HG02763 (cell line): ENCODE measurements around the gene OR4D1.

Source experiments
- ATAC-seq: cut with Tn5 transposase; IDR thresholded peaks from one replicate; pipeline ENCODE4 v1.9.1; 2021; ENCODE audit warnings: mild to moderate bottlenecking, moderate library complexity; ENCODE audit not compliant: unreplicated experiment

OR4D1 gene

DNA sequence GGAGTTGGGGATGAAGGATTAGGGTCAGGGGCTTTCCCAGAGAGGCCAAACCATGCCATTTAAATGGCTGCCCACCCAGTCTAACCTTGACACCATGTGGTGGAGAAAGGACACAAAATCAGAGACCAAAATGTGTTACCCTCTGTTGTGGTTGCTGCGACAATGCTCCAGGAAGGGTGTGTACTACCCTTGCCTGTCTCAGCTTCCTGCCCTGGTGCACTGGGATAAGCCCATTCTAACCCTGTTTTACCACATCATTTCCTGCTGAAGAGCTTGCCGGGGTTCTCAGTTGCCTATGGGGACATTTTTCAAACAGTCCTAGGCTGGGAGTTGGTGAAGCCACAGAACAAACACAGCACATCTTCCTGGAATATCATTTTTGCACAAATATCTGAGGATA lies 4.9 kb downstream of the OR4D1 start:
- ATAC-seq = no peak

DNA sequence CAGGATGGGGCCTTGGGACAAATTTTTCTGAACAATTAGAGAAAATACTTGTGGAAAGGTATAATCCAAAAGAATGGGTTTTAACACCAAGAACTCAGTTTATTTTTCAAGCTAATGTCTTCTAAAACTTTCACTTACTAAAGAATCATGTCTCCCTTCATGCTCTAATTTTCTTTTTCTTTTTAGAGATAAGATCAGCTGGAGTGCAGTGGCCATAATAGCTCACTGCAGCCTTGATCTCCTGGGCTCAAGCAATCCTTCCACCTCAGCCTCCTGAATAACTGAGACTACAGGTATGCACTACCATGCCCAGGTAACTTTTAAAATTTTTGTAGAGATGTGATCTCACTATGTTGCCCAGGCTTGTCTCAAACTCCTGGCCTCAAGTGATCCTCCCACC lies 5.5 kb downstream of the OR4D1 start:
- no peak for ATAC-seq

DNA sequence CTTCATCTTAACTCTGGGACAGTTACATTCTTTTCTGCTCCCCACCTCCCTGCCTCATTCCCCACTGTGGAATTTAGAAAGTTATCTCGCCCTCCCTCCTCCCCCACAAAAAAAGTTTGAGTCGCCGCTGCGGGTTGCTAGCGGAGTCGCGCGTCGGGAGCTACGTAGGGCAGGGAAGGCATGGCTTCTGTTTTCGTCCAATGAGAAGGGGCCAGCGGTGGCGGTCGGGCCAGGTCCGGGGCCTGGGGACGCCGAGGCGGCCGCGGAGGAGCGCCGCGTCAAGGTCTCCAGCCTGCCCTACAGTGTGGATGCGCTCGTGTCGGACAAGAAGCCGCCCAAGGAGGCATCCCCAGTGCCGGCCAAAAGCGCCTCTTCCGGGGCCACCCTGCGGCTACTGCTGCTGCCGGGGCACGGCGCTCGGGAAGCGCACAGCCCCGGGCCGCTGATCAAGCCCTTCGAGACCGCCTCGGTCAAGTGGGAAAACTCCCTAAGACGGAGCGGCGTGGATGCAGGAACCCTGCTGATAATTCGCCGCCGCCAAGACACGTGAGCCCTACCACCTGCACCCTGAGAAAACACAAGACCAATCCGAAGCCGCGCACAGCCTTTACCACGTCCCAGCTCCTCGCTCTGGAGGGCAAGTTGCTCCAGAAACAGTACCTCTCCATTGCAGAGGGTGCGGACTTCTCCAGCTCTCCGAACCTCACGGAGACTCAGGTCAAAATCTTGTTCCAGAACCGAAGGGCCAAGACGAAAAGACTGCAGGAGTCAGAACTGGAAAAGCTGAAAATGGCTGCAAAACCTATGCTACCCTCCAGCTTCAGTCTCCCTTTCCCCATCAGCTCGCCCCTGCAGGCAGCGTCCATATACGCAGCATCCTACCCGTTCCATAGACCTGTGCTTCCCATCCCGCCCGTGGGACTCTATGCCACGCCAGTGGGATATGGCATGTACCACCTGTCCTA lies 8.9 kb downstream of the OR4D1 start:
- ATAC-seq = no peak

DNA sequence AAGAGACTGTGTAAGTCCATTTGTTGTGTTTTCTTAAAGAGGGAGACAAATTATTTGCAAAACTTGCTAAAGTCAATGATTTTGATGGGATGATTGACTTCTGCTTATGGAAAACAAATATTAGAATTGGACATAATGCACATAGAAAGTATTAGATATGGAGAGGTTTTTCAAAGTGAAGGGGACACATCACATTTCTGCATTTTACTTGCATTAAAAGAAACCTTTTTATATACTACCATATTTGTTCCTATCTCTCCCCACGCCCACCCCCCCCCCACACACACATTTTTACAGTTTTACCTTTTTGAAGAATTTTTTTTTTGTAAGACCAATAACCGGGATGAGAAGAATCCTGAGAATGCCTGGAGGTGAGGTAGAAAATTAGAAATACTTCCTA lies 10.0 kb downstream of the OR4D1 start:
- no peak for ATAC-seq

DNA sequence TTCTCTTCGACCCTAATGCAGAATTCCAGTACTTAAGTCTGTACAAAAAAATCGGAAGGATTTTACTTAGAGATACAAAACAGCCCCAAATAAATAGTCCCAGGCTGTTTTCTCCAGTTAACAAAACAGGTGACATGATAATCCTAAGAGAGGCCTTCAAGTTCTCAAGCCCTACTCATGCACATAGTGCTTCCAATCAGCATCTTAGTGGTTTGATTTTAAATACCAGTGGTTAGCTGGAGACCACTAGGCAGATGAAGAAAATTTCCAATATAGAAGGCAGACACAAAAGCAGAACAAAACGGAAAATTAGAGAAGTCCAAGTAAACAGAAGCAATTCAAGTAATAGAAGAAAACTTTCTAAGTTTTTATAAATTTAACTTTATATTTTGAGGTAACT lies 13.4 kb downstream of the OR4D1 start:
- no peak for ATAC-seq

DNA sequence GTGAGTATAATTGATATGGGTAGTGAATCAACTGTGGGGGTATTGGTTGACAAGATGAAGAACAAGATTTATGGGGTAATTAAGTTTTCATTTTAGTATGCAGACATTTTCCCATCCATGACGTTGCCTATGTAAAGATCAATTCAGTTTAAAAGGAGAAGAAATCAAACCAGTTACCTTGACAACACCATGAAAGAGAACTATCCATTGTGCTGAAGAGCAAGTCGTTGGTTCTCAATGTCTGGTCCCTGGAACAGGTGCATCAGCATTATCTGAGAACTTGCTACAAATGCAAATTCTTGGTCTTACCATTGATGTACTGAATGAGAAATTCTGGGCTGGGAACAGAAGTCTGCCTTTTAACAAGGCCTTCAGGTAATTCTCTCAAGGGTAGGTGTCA lies 17.8 kb downstream of the OR4D1 start:
- ATAC-seq = no peak

DNA sequence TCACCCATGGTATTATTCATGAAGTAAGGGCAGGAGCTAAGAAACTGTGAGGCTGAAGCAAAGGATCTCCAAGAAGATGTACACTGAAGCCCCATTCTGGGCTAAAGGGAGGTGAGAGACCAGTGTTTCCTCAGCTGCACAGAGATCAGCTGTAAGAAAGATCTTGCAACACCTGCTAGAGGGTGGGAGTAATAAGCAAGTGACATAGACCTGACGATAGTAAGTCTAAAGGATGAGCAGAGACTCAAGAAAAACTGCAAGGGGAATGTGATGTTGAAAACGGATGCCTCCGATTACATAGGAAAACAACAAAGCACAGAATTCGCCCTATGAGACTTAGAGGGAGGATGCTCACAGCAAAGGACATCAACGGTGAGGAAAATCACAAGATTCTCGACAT lies 18.5 kb downstream of the OR4D1 start, which contains the start of gene OR4D2:
Gene OR4D2, plus strand, starts transcription at position 301 of the 400 bp plus-strand sequence. CDS start 2,674 bp downstream, outside the sequence.
- ATAC-seq = no peak

DNA sequence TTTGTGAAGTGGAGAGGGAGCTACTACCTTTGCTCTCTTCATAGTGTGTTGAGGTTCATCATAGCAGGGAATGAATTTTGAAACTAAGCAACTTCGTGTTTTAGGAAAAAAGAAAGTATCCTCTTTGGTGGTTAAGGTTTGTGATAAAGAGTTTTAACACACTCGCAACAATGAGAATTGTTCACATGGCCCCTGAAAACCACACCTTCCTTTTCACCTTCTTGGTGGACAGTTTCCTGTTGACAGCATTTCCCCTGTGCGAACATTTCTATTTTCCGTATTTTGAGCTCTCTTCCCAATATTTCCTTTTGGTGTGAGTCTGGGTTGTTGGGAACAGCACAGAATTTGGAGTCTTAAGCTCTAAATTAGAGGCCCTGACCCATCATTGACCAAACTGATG lies 22.4 kb downstream of the OR4D1 start:
- no peak for ATAC-seq

DNA sequence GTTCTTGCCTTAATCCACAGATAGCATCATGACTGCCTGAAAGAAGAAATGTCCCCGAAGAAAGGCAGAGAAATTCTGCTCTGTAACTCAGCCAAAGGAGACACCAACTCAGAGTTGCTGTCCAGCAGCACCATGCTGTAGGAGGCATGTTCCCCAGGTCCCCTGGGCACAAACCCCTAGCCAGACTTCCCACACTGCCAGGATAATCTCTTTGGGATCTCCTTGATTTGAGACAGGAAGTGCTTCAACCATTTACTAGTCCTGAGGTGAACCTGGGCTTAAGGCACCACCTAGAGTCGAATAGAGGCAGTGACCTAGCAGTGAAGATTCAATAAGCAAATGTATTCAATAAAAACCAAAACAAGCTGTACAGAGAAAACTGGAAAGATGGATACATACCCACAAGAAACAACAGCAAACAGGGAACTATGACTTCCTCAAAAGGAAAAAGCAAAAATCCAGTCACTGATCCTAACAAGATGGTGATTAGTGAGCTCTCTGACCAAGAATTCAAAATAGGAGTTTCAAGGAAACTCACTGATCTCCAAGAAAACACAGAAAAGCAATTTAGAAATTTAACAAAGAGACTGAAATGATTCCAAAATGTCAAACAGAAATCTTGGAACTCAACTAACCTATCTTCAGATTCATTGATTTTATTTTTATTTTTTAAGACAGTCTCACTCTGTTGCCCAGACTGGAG lies 24.3 kb downstream of the OR4D1 start:
- no peak for ATAC-seq

DNA sequence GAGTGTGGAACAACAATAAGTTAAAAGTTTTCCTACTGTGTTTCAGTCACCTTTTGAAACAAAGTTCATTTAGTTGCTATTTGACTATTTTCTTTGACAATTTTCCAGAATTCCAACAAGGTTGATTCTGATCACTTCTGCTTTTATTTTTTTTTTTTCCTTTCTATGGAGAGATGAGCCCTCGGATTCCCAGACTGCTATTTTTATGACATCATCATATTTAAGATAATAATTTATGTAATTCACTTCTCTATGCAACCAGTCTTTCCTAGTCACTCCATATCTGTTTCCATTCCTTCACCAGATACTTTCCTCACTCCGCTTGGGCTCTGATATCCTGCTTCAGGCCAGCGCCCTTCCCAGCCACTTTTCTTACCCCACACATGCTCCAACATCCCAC lies 26.7 kb downstream of the OR4D1 start:
- no peak for ATAC-seq

DNA sequence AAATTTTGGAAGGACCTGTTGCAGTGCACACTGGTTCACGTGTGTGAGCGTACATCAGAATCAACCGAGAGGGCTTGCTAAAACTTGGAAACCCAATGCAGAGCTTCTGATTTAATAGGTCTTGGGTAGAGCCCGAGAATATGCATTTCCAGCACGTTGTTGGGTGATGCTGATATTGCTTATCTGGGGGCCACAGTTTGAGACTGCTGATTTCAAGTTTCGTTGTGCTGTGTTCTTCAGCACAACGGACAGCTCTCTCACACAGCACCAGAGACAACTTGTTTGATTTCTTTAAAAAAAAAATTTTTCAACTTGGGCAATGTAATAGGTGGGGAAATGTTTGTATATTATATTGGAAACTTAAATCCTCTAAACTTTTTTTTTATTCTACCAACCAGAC lies 28.0 kb downstream of the OR4D1 start:
- ATAC-seq = no peak

DNA sequence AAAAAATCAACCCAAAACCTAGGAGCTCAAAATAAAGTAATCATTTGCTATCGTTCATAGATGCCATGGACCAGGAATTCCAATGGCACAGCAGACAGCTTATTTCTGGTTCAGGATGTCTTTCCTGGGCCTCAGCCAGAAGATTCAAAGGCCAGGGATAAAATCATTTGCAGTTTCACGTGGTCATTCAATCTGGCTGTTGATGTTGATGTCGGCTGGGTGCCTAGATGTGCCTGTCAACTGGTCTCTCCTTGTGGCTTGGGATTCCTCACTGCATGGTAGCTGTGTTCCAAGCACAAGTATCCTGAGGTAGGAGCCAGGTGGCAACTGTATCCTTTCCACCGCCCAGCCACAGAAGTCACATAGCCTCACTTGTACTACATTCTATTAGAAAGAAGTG lies 33.6 kb downstream of the OR4D1 start:
- ATAC-seq = no peak

DNA sequence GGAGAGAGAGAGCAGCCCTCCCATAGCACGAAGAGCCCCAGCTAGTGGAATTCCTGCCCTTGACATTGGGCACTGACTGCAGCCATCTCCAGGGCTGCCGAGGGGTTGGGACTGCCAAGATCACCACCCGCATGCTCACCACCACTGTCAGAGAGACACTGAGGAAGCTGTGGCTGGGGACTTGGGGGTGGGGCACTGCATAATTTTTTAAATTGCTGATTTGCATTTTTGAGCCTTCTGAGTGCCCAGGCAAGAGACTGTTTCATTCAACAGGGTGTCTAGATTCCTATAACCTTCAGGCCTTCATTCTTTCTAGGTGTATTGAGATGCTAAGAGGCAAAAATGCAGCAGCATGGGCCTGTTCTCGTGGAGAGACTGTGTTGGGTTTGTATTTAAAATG lies 35.3 kb downstream of the OR4D1 start:
- ATAC-seq = no peak

DNA sequence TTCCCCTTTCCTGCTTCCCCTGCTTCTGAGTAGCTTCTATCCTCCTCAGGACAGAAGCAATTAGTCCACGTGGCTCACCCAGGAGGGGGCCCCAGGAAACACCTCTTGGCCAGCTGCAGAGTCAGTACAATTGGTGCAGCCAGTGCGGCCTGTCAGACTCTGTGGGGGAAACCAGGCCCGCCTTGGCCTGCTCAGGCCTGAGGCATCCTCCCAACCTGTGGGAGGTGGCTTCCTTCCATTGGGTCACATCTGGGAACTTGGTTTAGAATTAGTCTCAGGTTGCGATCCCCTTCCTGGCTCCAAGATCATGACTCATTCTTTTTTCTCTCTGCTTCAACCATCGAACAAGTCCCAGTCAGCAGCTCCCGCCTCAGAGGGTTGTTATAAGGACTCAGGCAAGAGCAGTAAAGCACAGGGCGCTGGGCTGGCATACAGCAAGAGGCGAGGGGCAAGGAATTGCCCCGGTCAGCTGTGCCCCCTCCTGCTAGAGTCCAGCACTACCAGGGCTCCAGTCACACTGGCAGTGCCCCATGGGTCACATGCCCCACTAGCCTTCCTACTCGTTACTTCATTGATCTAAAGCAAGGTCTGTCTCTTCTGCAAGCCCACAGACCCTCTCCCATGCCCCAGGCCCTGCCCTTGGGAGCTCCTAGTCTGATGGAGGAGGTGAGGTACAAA lies 36.3 kb downstream of the OR4D1 start:
- ATAC-seq = no peak

DNA sequence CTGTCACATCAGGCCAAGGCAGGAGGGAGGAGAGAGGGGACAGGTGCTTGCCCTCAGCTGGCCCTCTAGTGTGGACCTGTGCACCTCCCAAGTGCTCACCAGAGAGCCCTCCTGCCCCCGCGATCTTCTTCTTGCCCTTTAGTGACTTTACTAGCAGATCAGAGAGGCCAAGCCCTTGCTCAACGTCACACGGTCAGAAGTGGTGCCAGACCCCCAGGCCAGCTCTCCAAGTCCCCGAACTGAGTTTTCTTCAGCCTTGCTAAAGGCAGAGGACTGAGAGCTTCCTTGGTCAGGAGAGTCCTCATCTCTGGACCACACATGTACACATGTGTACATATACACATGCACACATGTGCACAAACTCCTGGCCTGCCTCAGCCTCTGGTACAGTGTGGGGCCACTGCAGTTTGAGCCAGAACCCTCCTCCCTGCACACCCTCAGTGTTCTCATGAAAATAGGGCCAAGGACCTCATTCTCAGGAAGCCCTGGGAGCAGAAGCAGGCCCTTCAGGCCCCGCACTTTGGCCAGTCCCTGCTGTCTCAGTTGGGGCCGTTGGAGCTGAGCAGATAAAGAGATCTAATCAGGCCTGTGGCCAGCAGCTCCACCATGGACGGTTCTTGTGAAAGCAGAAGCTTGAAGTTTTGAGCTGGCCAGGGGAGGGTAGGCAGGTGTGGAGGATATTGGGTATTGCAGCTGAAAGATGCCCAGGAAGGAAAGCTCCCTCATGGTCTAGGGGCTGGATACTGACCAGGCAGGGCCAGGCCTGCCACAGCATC lies 37.0 kb downstream of the OR4D1 start:
- no peak for ATAC-seq

DNA sequence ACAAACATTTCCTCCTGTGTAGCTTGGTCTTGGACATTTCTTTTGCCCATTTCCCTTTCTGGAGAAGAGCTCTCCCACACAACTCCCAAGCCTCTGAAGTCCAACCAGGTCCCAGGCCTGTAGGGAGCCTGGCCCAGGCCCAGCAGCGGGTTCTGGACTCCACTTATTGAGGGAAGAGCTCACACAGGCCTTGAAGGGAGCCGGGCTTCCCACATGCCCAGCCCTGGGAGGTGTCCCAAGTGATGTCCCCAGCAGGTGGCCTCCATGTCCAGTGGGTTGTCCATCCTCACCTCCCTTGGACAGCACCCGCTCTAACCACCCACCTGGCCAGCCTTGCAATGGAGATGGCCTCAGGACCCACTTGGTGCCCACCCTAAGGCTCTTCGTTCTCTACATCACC lies 38.4 kb downstream of the OR4D1 start:
- ATAC-seq = no peak

DNA sequence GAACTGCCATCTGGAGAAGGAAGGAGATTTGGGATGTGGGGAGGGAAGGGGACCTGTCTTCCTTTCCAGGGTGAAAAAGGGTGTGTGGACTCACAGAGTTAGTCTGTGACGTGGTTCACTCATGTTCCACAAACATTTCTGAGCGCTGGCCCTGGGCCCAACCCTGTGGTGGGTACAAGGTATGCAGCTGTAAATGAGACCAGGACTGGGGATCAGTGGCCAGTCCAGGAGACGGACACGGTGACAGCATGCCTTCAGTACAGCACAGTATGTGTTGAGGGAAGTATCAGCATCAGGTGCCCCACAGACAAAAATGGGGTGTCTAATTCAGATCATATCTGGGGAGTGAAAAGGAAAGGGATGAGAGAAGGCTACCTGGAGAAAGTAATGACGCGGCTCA lies 38.9 kb downstream of the OR4D1 start:
- no peak for ATAC-seq

DNA sequence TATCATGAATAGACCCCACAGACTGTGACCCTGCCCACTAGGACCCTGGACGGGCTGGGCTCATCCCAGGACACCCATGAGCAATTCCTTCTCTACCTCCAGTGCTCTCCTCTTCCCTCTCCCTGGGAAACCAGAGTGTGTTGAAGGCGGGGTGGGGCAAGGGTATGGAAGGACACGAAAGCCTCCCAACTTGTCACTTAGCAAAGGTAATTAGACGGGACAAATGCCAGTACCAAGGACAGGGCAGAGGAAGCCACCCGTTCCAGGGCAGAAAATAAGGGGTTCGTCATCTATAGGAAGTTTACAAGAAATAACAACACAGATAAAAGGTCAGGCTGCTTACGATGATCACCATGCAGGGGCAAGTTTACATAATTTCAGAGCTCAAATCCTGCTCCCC lies 39.5 kb downstream of the OR4D1 start:
- ATAC-seq = no peak

DNA sequence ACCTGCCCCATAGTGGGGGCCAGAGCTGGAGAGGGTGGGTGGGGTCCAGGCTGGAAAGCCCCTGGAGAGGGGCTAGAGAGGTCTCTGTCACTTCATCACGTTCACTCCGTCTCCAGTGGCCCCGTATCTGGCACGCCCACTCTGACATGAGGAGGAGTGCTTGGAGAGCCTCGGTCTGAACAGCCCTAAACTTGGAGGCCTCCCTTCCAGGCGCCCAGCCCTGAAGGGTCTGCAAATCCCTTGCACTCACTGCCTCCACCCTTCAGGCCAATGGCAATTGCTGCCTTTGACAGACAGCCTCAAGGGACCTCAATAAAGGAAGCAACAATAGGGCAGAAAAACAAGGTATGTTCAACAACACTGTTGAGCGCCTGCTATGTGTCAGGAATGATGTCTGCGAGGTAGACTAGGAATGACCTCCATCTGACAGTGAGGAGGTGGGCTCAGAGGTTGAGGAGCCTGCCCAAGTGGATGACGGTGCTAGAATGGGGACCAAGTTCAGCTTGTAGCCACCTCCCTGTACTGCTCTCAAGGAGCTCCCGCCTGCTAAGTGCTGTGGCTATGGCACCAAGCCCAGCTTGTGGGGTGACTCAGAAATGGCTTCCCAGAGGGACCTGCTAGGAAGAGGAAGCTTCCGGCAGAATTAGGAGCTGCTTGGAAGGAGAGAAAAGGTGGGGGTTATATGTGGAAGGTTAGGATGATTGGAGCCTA lies 41.4 kb downstream of the OR4D1 start:
- ATAC-seq = no peak

DNA sequence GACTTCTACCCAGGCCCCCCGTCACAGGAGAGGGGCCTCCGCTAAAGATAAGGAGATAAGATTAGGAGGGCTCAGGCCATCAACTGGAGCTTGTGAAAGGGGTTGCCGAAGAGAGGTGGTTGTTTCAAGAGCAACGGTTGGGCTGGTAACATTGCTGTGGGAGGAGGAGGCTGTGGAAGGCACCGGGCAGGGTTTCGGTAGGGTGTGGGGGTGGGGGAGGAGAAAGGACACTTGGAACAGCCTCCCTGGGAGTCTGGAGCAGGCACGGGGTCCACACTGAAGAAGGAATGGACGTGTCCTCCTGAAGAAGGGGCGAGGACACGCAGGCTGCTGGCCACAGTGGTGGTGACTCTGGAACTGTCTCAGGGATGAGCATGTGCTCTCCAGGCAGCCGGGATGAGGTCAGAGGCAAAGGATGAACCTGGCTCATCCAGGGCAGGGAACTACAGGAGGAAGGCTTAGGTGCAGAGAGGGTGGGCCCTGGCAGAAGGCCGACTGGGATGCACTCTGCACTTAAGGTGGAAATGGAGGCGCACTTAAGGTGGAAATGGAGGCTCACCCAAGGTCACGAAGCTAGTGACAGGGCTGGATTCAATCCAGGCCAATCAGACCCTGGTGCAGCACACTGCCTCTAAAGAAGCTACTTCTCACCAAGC lies 43.2 kb downstream of the OR4D1 start:
- no peak for ATAC-seq
